GM19372 (cell line): ENCODE measurements around the gene RNF213.
"Not testable (repeated sequence)": the region's sequence is repeated elsewhere in the genome, so short reads cannot be mapped to it uniquely, and the experiment has no call there.

Experiments
- ATAC-seq: cut with Tn5 transposase; IDR thresholded peaks from one replicate; pipeline ENCODE4 v1.9.1; 2021; ENCODE audit warnings: mild to moderate bottlenecking, low read depth, moderate library complexity; ENCODE audit not compliant: unreplicated experiment

RNF213 gene

DNA sequence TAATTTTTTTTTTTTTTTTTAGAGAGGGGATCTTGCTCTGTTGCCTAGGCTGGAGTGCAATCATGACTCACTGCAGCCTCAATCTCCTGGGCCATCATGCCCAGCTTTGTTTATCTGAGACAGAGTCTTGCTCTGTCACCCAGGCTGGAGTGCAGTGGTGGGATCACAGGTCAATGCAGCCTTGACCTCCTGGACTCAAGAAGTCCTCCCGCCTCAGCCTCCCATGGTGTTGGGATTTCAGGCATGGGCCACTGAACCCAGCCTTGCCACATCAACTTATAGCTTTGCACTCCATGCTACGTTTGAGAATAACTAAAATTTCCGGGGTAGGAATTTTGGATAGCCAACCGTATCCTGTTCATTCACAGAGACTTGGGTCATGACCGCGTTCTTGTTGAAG, 30.6 kb downstream of the RNF213 start:
- ATAC-seq: no peak

GRCh38 chr17:80291691-80292487, 31.2 kb downstream of the RNF213 start:
- ATAC-seq: no peak

GRCh38 chr17:80292521-80292971, 31.9 kb downstream of the RNF213 start:
- ATAC-seq: no peak

- ATAC-seq: no peak
These were observed 33.6 kb downstream of the RNF213 start for GRCh38 chr17:80294210-80294609.

GRCh38 chr17:80294653-80295052, 34.0 kb downstream of the RNF213 start:
- no peak for ATAC-seq

DNA sequence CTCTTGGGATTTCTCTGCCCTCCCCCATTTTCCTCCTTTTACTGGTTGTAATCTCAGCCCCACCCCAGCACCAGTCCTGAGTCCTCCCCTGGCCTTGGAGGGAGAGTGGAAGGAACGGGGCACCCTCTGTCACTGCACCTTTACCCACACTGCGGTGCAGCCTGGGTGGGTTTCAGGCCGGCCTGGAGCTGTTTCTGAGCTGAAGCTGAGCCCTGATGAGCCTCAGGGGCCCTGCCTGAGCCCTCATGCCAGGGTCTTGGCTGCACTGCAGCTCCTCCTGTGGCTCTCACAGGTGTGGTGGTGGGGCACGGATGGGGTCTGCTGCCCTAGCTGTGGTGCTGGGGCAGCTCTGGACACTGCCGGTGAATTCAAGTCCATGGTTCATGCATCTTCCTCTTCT, 34.5 kb downstream of the RNF213 start:
- ATAC-seq: no peak

- no peak for ATAC-seq
These were observed 34.9 kb downstream of the RNF213 start for GRCh38 chr17:80295559-80295958.

DNA sequence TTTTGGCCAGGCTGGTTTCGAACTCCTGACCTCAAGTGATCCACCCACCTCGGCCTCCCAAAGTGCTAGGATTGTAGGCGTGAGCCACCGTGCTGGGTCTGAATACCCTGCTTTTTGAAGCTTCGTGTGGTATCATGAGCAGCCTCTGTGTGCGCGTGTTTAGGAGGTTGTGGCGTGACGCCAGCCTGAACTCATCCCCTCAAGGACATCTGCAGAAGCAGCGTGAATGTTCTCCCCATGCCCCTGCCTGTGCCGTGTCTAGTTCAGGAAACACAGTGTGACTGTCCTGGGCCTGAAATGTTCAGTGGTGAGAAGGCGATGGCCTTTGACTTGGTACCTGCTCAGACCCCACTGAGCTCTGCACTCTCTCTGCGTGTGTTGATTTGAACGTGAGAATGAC, 35.6 kb downstream of the RNF213 start:
- ATAC-seq: no peak

- no peak for ATAC-seq
These were observed 37.4 kb downstream of the RNF213 start for GRCh38 chr17:80297996-80298560.

DNA sequence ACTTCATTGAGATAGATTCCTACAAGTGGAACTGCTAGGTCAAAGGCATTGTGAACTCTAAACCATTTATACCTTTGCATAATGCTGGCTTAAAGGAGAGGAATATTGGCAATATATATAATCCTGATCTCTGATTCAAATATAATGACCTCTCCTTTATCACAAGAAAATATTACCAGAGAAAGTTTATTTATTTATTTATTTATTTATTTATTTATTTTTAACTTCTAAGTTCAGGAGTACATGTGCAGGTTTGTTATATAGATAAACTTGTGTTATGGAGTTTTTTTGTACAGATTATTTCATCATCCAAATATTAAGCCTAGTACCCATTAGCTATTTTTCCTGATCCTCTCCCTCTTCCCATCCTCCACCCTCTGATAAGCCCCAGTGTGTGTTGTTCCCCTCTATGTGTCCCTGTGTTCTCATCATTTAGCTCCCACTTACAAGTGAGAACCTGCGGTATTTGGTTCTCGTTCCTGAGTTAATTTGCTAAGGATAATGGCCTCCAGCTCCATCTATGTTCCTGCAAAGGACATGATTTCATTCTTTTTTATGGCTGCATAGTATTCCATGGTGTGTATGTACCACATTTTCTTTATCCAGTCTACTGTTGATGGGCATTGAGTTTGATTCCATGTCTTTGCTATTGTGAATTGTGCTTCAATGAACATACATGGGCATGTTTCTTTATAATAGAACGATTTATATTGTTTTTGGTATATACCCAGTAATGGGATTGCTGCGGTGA, 38.9 kb downstream of the RNF213 start:
- not testable (repeated sequence) for ATAC-seq

- ATAC-seq: not testable (repeated sequence)
These were observed 40.1 kb downstream of the RNF213 start for GRCh38 chr17:80300756-80301155.

- ATAC-seq: no peak
These were observed 43.2 kb downstream of the RNF213 start for GRCh38 chr17:80303824-80304223.

DNA sequence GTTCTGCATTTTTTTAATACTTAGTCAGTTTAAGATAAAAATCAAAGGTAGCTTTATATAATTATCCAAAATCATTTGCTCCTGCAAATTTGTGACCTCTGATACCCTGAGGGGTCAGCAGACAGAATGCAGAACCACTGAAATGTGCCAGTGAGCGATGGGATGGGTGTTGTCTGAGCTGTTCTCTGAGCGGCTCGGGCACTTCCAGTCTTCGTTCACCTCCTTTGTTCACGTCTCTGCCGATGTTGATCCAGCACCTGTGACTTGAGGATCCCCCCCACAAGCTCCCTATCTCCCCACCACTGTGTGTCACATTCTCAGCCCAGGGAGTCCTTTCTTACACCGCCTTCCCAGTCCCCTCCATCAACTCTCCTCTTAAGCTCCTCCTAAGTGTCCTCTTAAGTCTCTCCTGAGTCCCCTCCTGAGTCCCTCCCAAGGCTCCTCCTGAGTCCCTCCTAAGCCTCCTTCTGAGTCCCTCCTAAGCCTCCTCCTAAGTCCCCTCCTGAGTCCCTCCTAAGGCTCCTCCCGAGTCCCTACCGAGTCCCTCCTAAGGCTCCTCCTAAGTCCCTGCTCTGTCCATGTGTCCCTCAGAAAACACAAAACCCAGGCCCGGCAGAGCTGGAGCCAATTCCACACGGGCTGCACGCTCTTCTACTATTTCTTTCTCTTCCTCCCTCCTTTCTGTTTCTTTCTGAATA, 47.5 kb downstream of the RNF213 start:
- no peak for ATAC-seq

- no peak for ATAC-seq
These were observed 48.3 kb downstream of the RNF213 start for GRCh38 chr17:80308692-80309517.

GRCh38 chr17:80311216-80311827, 50.7 kb downstream of the RNF213 start:
- ATAC-seq: no peak

DNA sequence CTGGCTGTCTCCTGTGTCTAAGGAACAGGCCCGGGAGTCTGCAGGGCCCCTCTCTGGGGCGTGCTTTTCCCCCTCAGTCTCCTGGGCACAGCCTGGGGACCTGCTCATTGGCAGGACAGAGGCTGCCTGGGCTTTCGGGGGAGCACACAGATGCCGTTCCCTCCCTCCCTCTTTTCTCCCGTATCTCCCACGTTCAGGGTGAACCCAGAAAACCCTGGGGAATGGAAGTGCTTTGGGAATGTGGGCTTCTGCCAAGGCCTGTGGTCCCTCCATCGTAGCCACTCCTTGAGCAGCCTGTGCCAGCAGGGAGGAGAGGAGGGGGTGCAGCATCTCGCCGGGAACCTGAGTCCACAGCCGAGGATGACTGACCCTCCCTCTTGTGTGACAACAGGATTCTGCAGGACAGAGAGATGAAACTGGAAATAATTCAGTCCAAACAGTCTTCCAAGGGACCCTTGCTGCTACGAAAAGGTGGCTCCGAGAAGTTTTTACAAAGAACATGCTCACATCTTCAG, 52.0 kb downstream of the RNF213 start:
- ATAC-seq: no peak

DNA sequence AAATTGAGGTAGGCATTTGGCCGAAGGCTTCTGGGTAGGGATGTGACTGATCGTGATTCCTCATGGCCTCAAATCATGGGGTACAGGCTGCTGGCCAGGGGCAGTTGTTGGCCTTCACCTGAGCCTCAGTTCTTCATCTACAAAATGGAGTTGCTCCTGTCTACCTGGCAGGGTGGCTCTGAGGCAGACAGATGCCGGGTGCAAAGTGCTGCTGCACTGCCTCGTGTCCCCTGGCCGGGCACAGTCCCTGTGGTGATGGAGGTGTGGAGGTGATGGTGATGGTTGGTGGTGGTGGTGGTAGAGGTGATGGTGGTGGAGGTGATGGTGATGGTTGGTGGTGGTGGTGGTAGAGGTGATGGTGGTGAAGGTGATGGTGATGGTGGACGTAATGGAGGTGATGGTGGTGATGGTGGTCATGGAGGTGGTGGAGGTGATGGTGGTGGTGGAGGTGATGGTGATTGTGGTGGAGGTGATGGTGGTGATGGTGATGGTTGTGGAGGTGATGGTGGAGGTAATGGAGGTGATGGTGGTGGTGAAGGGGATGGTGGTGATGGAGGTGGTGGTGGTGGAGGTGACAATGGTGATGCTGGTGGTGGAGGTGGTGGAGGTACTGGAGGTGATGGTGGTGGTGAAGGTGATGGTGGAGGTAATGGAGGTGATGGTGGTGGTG, 52.6 kb downstream of the RNF213 start:
- no peak for ATAC-seq

GRCh38 chr17:80313946-80314345, 53.3 kb downstream of the RNF213 start:
- ATAC-seq: not testable (repeated sequence)
